Ureter (tissue), 1 donor: ENCODE measurements around the gene KRTAP10-8. TPM values are rescaled to one million over a fixed set of nuclear protein-coding genes. Genes with fewer than 3 reads are reported as not detected.
"Not testable (repeated sequence)": the region's sequence is repeated elsewhere in the genome, so short reads cannot be mapped to it uniquely, and the experiment has no call there.

ENCODE experiments used
- DNase-seq: peaks from one replicate; pipeline ENCODE4 v3.0.0-alpha.2; 2020; ENCODE audit warnings: low spot score
- total RNA-seq: library from RNA; stranded (reverse); gene quantifications from one replicate; pipeline ENCODE4 v1.2.4, GENCODE V29; 2023
- donor health status: DM: yes; HTN: yes; CAD: no.

Gene KRTAP10-8, protein sequence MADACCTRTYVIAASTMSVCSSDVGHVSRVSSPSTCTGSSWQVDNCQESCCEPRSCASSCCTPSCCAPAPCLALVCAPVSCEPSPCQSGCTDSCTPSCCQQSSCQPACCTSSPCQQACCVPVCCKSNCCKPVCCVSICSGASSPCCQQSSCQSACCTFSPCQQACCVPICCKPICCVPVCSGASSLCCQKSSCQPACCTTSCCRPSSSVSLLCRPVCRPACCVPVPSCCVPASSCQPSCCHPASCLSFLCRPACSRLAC
- not detected for total RNA-seq

- no peak for DNase-seq
These were observed at the start of gene KRTAP10-8 for GRCh38 chr21:44612029-44612486. Gene KRTAP10-8, plus strand, starts transcription at chr21:44612079. Its CDS starts 22 bp downstream, at chr21:44612101.

DNA sequence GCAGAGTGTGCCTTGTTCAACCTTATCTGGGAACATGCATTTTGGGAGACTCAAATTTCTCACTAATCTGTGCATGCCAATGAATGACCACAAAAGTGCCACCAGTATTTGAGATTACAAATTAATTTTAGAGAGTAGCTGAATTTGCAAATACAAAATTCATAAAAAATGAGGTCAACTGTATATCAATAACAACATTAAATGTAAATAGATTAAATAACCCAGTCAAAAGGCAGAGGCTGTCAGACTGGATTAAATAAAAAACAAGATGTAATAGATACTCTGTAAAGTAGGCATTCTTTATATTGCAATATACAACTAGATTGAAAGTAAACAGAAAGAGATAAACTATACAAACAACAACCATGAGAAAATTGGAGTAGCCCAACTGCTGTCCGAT lies 47.8 kb upstream of the KRTAP10-8 start:
- no peak for DNase-seq

DNA sequence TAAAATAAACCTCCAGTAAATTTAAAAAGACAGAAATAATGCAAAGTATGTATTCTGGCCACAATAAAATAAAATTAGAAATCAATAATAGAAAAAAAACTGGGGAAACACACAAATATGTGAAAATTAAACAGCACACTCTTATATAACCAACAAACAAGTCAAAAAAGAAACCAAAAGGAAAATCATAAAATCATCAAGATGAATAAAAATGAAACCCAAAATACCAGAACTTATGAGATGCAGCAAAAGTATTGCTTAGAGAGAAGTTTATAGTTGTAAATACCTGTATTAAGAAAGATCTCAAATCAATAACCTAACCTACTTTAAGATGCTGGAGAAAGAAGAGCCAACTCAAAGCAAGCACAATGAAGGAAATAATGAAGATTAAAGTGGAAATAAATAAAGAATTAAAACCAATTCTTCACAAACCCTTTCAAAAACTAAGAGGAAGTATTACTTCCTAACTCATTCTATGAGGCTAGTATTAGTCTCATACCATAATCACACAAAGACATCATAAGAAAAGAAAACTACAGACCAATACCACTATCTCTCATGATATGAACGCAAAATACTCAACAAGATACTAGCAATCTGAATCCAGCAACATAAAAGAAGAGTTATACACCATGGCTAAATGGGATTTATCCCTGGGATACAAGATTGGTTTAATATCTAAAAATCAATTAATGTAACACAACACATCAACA lies 46.8 kb upstream of the KRTAP10-8 start:
- no peak for DNase-seq

DNA sequence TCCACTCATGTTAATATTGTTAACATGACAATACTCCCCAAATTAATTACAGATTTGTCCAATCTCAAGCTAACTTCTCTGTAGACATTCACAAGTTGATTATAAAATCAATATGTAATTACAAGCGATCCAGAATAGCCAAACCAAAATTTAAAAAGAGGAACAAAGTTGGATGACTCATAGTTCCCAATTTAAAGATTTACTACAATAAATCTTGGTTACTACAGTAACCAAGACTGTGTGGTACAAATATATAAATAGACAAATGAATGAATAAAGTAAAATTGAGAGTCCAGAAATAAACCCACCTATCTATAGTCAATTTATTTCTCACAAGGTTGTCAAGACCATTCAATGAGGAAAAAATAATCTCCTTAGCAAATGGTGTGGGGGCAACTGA lies 45.5 kb upstream of the KRTAP10-8 start:
- DNase-seq, result no peak

DNA sequence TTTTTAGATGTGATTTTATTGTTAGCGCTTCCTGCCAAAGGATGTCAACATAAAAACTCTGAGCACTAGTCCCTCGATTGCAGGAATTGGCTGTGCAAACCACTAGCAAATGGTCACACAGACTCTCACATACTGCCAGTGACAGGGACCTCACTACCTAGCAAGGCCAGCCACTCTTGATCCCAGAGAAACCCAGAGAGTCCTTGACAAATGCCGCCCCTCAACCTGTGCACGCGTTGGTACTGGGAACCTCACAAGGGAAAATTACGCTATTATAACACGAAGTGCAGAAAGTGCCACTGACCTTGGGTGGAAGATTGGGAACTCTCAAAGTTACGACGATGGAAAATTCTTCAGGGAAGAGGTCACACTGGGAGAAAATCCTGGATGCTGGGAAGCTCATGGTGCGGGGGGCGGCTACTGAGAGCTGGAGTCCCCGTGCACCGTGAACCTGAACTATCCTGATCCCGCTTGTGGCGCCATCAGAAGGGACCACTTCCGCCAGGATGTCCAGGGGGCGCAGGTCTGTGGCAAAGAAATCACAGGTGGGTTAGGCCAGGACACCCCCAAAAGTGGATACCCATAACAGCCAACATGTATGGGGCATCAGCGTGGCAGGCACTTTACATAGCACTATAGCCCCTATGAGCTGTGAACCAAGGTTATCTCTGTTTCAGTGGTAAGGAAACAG lies 44.3 kb upstream of the KRTAP10-8 start:
- no peak for DNase-seq

DNA sequence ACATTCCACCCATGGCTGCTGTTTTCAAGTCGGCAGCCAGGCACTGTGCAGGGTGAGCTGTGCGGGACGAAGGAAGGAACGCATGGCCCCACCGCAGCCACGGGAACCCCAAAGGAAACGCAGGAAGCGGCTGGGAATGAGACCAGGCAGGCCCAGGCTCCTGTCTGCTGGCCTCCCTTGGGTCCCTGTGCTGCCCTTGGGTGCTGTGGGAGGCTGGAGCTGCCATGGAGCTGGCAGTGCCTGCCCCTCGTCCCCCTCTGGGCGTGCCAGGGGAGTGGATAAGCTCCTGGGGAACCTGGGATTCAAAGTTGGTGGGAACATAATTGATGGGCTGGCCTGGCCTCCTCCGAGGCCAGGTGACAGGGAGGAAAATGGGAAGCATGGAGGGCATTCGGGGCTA lies 43.6 kb upstream of the KRTAP10-8 start:
- DNase-seq, result no peak

DNA sequence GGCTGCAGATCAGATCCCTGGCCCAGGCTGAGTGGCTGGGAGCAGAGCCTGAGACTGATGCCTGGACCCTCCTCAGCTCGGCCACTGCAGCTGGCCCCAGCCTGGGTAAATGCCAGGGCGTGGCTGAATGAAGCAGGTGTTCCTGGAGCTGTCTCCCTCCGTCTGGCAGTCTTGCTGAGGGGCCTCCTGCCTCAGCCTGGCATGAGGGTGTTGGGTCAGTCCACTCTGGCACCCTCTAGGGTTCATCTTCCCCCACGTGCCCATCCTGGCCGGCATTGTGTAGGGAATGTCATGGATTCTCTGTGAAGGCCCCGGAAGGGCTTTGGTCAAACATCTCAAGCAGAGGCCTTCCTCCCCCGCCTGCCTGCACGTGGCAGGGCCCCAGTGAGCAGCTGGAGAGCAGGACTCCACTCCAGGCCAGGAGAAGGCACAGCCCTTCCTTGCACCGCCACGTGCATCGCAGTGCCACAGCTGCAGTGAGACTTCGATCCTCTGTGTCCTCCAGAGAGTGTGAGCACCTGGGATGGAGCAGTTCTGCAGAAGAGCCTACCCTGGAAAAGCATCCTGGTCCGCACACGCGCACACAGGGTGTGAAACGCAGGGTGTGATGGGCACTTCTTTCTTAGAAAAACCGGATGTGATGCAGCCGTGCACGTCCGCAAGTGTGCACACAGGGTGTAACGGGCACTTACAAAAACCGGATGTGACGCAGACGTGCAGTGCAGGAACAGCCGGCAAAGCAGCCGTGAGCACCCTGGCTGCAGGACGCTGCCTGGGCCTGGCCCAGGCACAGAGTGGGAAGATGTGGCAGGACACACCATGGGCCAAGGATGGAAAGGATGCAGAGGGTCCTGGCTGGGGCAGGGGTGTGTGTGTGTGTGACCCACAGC lies 43.0 kb upstream of the KRTAP10-8 start:
- DNase-seq, result no peak

- no peak for DNase-seq
These were observed 41.9 kb upstream of the KRTAP10-8 start for GRCh38 chr21:44569861-44570517.

- DNase-seq, result no peak
These were observed 40.6 kb upstream of the KRTAP10-8 start for GRCh38 chr21:44571296-44571695.

DNA sequence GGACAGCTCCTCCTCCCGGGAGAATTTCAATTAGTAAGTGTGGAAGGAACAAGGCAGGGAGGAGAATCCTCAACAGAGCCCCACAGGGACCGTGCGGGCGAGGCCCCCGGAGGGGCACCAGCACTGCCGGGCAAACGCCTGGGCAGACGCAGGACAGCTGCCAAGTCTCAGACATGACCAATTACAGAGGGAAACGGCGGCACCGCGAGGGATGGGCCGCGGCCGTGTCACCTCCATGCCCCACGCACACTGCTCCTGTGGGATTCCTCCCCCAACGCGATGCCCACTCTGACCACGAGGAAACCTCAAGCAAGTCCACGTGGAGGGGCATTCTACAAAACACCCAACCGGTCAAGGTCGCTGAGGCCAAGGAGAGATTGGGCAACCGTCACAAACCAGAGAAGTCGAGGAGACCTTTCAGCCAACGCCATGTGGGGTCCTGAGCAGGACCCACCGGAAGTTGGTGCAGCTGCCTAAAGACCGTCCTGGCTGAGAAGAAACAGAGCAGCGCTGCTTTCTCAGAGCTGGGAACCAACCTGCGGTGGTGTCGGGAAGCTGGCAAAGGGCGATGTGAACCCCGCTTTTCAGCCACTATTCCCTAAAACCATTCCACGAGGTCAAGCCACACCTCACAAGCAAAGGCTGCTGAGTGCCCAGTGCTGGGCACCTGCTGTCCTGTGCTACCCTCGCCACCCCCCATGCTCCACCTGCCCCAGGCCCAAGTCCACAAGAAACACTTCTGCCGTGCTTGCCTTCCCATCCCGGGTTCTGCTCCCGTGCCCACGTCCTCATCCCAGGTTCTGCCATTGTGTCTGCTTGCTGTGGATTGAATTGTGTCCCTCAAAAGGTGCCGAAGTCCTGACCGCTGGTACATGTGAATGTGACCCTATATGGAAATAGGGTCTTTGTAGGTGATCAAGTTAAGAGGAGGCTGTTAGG lies 39.8 kb upstream of the KRTAP10-8 start:
- no peak for DNase-seq

- no peak for DNase-seq
These were observed 38.8 kb upstream of the KRTAP10-8 start for GRCh38 chr21:44572959-44573583.

DNA sequence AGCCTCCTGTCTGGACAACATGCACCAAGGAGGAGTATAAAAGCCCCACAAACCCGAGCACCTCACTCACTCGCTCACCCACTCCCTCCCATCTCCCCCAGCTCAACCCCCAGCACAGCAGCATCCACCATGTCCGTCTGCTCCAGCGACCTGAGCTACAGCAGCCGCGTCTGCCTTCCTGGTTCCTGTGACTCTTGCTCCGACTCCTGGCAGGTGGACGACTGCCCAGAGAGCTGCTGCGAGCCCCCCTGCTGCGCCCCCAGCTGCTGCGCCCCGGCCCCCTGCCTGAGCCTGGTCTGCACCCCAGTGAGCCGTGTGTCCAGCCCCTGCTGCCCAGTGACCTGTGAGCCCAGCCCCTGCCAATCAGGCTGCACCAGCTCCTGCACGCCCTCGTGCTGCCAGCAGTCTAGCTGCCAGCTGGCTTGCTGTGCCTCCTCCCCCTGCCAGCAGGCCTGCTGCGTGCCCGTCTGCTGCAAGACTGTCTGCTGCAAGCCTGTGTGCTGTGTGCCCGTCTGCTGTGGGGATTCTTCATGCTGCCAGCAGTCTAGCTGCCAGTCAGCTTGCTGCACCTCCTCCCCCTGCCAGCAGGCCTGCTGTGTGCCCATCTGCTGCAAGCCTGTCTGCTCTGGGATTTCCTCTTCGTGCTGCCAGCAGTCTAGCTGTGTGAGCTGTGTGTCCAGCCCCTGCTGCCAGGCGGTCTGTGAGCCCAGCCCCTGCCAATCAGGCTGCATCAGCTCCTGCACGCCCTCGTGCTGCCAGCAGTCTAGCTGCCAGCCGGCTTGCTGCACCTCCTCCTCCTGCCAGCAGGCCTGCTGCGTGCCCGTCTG lies 38.0 kb upstream of the KRTAP10-8 start, which contains the start of gene KRTAP10-4:
Gene KRTAP10-4, plus strand, starts transcription at position 100 of the 827 bp plus-strand sequence. Its CDS starts 30 bp downstream, at position 130.
- not testable (repeated sequence) for DNase-seq

GRCh38 chr21:44574457-44575306 lies 37.2 kb upstream of the KRTAP10-8 start:
- no peak for DNase-seq

DNA sequence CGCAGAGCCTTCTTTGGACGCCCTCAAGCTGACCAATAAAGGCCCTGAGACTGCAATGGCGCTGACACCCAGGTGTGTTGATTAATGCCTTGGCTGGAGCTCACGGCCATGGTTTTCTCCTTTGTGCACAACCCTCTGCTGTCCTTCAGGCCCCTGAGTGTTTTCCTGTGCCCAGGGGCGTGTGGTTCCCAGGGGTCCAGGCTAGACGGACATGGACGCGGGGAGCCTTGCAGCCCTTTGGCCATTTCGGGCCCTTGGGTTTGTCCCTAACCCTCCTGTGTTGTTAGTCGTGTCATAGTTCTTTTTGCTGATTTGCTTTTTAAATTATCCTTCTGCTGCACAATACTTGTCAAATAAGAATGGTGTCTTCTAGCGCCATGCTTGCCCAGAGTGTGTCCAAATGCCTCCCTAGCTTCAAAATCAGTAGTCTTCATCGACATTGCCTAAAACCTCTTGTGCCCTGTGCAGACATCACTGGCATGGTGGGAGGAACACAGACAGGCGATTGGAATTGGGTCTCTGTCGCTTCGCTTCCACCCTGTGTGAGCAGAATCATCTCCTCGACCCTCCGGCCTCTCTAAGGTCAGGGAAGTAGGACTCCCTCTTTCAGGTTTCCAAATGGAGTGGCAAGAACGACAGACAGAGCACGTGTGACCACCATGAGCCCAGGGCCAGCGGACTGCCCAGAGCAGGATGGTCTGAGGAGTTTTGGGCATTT lies 36.4 kb upstream of the KRTAP10-8 start:
- DNase-seq, result no peak

GRCh38 chr21:44576025-44576420 lies 35.9 kb upstream of the KRTAP10-8 start:
- DNase-seq, result no peak

DNA sequence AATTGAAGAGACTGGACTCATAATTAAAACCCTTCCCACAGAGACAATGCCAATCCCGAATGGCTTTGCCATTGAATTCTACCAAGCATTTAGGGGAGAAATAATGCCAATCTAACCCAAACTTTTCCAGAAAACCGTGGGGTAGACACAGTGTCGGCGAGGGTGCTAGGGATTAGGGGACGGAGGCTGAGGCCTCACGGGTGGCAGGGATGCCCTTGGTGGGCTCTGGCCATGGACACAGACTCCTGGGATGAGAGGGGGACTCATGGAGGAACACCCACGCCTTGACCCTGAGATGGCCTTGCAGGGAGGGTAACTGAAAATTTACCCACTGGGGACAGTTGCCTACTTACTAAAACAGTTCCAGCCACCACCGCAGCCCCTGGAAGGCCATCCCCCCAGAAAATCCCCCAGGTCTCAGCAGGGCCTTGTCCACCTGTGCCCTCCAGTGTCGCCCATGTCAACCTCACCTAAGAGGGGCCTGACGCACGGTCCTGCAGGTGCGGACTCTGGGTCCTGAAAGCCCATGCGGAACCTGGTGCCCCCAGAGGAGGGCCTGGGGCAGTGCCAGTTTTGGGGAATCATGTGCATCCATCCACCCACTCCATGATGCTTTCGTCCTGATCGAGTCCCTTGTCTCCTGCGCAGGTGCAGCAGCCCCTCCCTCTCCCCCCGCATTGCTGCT lies 33.4 kb upstream of the KRTAP10-8 start:
- DNase-seq, result no peak
